BLaER1 treated with 17β-estradiol and CSF1 and Interleukin-3, amounts not matched to agents 10 nM and 100 nM (cell line): Measurements from ENCODE around the gene MICAL2.
A peak's percentile ranks its signal among the peaks of the same experiment; 100 is the strongest.

Experiments
- H3K27ac ChIP-seq, 11 experiments: shearing (Covaris generic); formaldehyde crosslinking; 2 replicates each; pipeline ENCODE4 v1.8.1; 2022
- H3K27me3 ChIP-seq, 11 experiments: shearing (Covaris generic); formaldehyde crosslinking; 2 replicates each; pipeline ENCODE4 v1.8.1; 2022
- H3K36me3 ChIP-seq, 11 experiments: shearing (Covaris generic); formaldehyde crosslinking; 2 replicates each; pipeline ENCODE4 v1.8.1; 2022
- H3K4me1 ChIP-seq, 10 experiments: shearing (Covaris generic); formaldehyde crosslinking; 2 replicates each; pipeline ENCODE4 v1.8.1; 2022
- H3K4me2 ChIP-seq, 11 experiments: shearing (Covaris generic); formaldehyde crosslinking; 2 replicates each; pipeline ENCODE4 v1.8.1; 2022
- H3K4me3 ChIP-seq, 10 experiments: shearing (Covaris generic); formaldehyde crosslinking; 2 replicates each; pipeline ENCODE4 v1.8.1; 2022
- H3K9ac ChIP-seq, 11 experiments: shearing (Covaris generic); formaldehyde crosslinking; 2 replicates each; pipeline ENCODE4 v1.8.1; 2022
- H3K9me3 ChIP-seq, 11 experiments: shearing (Covaris generic); formaldehyde crosslinking; replicated peaks in 1 of 11; 2 replicates each; pipeline ENCODE4 v1.8.1; 2022
- H4K20me1 ChIP-seq, 11 experiments: shearing (Covaris generic); formaldehyde crosslinking; 2 replicates each; pipeline ENCODE4 v1.8.1; 2022
- Cebpa-rat ChIP-seq, 11 experiments: shearing (Covaris generic); IDR thresholded peaks; 2 replicates each; pipeline ENCODE4 v1.8.1; 2022

MICAL2 gene

DNA sequence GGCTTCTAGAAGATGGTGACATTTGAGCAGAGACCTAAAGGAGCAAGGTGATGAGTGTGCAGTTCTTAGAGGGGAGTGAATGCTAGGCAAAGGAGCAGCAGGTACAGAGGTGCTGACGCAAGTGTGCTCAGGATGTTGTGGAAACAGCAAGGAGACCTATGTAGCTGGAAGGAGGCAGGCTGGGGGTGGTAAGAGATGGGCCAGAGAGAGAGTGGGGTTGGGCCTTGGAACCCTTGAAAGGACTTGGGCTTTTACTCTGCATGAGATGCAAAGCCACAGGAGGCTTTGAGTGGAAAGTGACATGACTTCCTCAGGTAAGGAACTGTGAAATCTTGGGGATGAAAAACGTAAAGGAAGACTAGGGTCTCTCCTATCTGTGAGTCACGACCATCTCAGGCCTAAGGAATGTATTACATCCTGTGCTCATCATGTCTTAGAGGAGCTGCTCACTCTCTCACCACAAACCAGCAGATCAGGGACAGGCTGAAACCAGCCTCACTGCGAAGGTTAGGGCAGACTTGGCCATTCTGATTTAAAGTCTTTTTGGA lies 65.4 kb downstream of the MICAL2 start:
- Histone ChIP-seq H3K9me3 (peaks cover 0 to 6% (median 3%) of the 10 kb centered on the region in 11 experiments; a peak in 5 of 22 replicates), H3K4me3 (no peak overlapping the region), H3K9ac (no peak overlapping the region; a peak in 1 of 22 replicates), H3K27ac (peak overlapping the region in 8 of 11 experiments; percentile 28 to 75 (median 58); a peak in 12 of 22 replicates), H3K4me2 (peak overlapping the region in 5 of 11 experiments; percentile 55 to 73 (median 65); a peak in 11 of 22 replicates), H4K20me1 (no peaks in the 10 kb centered on the region), H3K4me1 (peaks cover 0 to 47% (median 29%) of the 10 kb centered on the region in 10 experiments; a peak in 15 of 20 replicates), H3K36me3 (no peaks in the 10 kb centered on the region; a peak in 1 of 22 replicates), H3K27me3 (no peaks in the 10 kb centered on the region)
- TF ChIP-seq Cebpa-rat (IDR thresholded peaks at IDR 0.05) = no peak

DNA sequence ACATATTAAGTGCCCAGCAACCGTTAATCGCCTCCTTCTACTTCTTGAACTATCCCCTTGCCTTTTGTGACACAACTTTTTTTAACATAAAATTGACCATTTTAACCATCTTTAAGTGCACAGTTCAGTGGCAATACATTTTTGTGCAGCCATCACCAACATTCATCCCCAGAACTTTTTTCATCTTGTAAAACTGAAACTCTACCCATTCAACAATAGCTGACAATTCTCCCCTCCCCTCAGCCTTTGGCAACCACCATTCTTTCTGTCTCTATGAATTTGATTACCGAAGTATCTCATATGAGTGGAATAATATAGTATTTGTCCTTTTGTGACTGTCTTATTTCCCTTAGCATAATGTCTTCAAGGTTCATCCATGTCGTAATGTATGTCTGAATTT lies 66.0 kb downstream of the MICAL2 start:
- peak overlapping the region in 2 of 11 experiments; percentile 61 to 73; a peak in 3 of 22 replicates for H3K4me2 ChIP-seq

DNA sequence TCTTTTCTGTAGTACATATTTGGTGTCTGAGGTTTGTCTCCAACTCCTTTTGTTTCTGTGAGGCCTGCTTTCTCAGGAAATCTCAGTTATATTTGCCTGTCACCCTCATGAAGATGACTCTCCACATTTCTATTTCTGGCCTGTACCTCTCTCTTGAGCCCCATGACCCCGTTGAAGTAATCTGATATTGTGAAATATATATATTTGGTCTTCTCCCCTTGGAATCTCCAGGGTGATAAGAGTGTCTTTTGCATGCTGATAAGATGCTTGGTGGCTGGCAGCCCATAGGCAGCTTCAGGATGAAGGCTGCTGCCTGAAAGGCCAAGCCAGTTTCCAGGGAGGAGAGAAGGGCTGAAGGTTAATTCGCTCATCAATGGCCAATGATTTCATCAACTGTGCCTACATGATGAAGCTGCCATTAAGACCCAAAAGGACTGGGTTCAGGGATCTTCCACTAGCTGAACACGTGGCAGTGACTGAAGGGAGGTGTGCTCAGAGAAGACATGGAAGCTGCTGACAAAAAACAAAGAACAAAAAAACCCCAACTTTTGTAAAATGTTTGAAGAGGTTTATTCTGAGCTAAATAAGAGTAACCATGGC lies 67.4 kb downstream of the MICAL2 start:
- H3K36me3 ChIP-seq = no peaks in the 10 kb centered on the region
- peak overlapping the region in 2 of 11 experiments; percentile 3 to 40; a peak in 1 of 22 replicates for H3K4me2 ChIP-seq
- H4K20me1 ChIP-seq = no peaks in the 10 kb centered on the region
- no peak overlapping the region for H3K27ac ChIP-seq
- H3K4me1 ChIP-seq = peaks cover 0 to 45% (median 29%) of the 10 kb centered on the region in 10 experiments; a peak in 16 of 20 replicates
- no peaks in the 10 kb centered on the region for H3K9me3 ChIP-seq
- H3K9ac ChIP-seq = no peak overlapping the region
- no peak overlapping the region for H3K4me3 ChIP-seq
- TF ChIP-seq Cebpa-rat (IDR thresholded peaks at IDR 0.05) = peak in 2 of 11 experiments; percentile 15 to 50; a peak in 1 of 22 replicates
- H3K27me3 ChIP-seq = no peaks in the 10 kb centered on the region

More for the DNA sequence above, 66.0 kb downstream of the MICAL2 start:
- H3K9me3 ChIP-seq = peaks cover 0 to 6% (median 3%) of the 10 kb centered on the region in 11 experiments; a peak in 5 of 22 replicates
- no peak overlapping the region for H3K9ac ChIP-seq
- H3K27ac ChIP-seq = peak overlapping the region in 1 of 11 experiments; percentile 73; a peak in 1 of 22 replicates
- H3K36me3 ChIP-seq = no peaks in the 10 kb centered on the region; a peak in 1 of 22 replicates
- no peak overlapping the region for H3K4me3 ChIP-seq
- no peak for TF ChIP-seq Cebpa-rat (IDR thresholded peaks at IDR 0.05)
- H3K27me3 ChIP-seq = no peaks in the 10 kb centered on the region
- H4K20me1 ChIP-seq = no peaks in the 10 kb centered on the region
- peaks cover 0 to 40% (median 24%) of the 10 kb centered on the region in 10 experiments; a peak in 15 of 20 replicates for H3K4me1 ChIP-seq

DNA sequence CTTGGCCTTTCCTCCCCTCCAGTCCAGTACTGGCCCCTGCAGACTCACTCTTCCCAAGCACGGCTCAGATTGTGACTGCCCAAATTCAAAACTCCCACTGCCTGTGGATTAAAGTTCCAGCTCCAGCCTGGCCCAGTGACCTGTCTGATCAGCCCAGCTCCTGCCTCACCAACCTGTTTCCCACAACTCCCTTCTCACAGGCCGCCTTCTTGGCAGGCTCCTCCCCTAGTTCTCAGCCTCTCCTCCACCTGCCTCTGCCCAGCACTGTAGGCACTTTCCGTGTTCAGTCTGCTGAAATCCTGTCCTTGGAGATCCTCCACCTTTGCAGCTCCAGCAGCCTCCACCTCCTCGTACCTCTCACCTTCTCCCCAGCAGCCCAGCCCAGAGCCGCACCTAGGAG lies 68.6 kb downstream of the MICAL2 start:
- peaks cover 0 to 5% (median 0%) of the 10 kb centered on the region in 11 experiments; a peak in 1 of 22 replicates for H4K20me1 ChIP-seq
- no peak overlapping the region for H3K4me3 ChIP-seq
- H3K27ac ChIP-seq = no peak overlapping the region
- no peaks in the 10 kb centered on the region for H3K9me3 ChIP-seq
- peaks cover 0 to 42% (median 33%) of the 10 kb centered on the region in 10 experiments; a peak in 17 of 20 replicates for H3K4me1 ChIP-seq
- H3K27me3 ChIP-seq = no peaks in the 10 kb centered on the region
- TF ChIP-seq Cebpa-rat (IDR thresholded peaks at IDR 0.05) = no peak
- no peak overlapping the region for H3K9ac ChIP-seq
- H3K36me3 ChIP-seq = no peaks in the 10 kb centered on the region
- H3K4me2 ChIP-seq = no peak overlapping the region

DNA sequence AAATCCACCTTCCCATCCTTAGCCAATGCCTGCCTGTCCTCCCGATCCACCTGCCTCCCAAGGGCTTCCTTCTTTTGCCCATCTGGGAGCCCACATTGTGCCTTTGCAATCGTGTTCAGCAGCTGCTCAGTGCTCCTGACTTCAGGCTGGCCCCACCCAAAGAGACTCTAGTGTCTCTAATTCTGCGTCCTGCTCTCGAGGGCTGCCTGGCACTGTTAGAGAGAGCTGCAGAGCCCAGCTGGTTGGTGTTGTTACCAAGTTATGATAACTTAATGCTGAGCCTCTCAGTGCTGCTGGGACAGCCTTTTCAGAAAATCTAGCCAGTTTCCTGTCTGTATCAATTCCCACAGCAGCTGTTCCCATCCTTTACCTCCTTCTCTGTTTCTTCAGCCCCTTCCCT lies 69.1 kb downstream of the MICAL2 start:
- no peak for TF ChIP-seq Cebpa-rat (IDR thresholded peaks at IDR 0.05)
- no peak overlapping the region for H3K27ac ChIP-seq
- H3K9ac ChIP-seq = no peak overlapping the region
- H3K36me3 ChIP-seq = no peaks in the 10 kb centered on the region
- peaks cover 0 to 5% (median 0%) of the 10 kb centered on the region in 11 experiments; a peak in 1 of 22 replicates for H4K20me1 ChIP-seq
- H3K4me1 ChIP-seq = peaks cover 0 to 38% (median 30%) of the 10 kb centered on the region in 10 experiments; a peak in 17 of 20 replicates
- H3K4me3 ChIP-seq = no peak overlapping the region
- H3K9me3 ChIP-seq = no peaks in the 10 kb centered on the region
- no peaks in the 10 kb centered on the region for H3K27me3 ChIP-seq
- H3K4me2 ChIP-seq = no peak overlapping the region

DNA sequence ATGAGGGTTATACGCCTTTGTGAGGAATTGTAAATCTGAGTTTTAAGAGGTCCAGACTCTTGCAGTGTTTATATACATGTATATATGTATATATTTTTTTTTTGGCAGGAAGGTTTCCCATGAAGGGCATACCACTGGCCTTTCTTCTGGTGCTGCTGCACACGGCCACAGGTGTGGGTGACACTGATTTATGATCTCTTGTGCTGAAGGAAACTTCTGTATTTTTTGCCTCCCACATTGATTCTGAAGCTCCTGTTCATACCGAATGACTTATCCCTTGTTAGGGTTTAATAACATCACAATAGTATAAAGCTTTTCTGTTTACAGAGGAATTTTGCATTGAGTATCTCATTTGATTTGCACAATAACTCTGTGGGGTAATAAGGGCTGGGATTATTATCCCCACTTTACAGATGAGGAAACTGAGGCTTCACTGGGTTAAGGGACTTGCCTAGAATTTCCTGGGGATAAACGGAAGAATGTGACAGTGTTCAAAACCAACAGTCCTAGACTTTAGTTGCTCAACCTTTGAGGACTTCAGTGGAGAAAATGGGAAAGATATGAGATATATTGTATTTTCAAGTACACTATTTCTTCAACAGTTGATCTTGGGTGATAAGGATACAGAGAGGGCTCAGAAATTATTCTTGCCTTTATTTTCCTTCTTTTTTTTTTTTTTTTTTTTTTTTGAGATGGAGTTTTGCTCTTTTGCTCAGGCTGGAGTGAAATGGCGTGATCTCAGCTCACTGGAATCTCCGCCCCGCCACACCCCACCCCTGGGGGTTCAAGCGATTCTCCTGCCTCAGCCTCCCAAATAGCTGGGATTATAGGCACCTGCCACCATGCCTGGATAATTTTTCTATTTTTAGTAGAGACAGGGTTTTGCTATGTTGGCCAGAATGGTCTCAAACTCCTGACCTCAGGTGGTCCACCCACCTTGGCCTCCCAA lies 70.1 kb downstream of the MICAL2 start:
- H3K27ac ChIP-seq = no peak overlapping the region
- no peak for TF ChIP-seq Cebpa-rat (IDR thresholded peaks at IDR 0.05)
- peaks cover 0 to 29% (median 20%) of the 10 kb centered on the region in 10 experiments; a peak in 16 of 20 replicates for H3K4me1 ChIP-seq

DNA sequence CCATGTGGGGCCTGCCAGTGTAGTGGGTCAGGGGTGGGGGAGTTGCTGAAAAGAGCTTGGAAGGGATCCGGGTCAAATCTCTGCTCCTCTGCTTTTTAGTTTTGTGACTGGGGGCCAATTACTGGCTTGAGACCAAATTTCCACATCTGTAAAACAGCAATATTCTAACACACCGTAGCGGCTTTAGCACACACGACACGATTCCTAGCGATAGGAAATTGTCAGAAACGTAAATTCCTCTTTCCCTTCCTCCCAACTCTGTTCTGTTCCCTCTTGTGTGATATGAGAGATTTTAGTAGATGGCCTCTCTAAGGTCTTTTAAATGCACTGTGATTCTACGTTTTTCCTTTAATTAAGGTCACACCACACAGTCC lies 71.9 kb downstream of the MICAL2 start:
- Histone ChIP-seq H3K9ac (no peak overlapping the region), H3K4me2 (peak overlapping the region in 7 of 11 experiments; percentile 11 to 67 (median 55); a peak in 12 of 22 replicates), H3K4me3 (no peak overlapping the region), H3K36me3 (no peaks in the 10 kb centered on the region), H4K20me1 (peaks cover 0 to 5% (median 0%) of the 10 kb centered on the region in 11 experiments; a peak in 1 of 22 replicates), H3K27ac (no peak overlapping the region), H3K9me3 (no peaks in the 10 kb centered on the region), H3K4me1 (peaks cover 3 to 33% (median 22%) of the 10 kb centered on the region in 10 experiments; a peak in 15 of 20 replicates), H3K27me3 (no peaks in the 10 kb centered on the region)
- no peak for TF ChIP-seq Cebpa-rat (IDR thresholded peaks at IDR 0.05)

More for the DNA sequence above, 70.1 kb downstream of the MICAL2 start:
- H3K4me3 ChIP-seq = no peak overlapping the region
- no peak overlapping the region for H3K4me2 ChIP-seq
- no peak overlapping the region for H3K9ac ChIP-seq
- no peaks in the 10 kb centered on the region for H3K9me3 ChIP-seq
- no peaks in the 10 kb centered on the region for H3K27me3 ChIP-seq
- no peaks in the 10 kb centered on the region for H3K36me3 ChIP-seq
- H4K20me1 ChIP-seq = peaks cover 0 to 5% (median 0%) of the 10 kb centered on the region in 11 experiments; a peak in 1 of 22 replicates

DNA sequence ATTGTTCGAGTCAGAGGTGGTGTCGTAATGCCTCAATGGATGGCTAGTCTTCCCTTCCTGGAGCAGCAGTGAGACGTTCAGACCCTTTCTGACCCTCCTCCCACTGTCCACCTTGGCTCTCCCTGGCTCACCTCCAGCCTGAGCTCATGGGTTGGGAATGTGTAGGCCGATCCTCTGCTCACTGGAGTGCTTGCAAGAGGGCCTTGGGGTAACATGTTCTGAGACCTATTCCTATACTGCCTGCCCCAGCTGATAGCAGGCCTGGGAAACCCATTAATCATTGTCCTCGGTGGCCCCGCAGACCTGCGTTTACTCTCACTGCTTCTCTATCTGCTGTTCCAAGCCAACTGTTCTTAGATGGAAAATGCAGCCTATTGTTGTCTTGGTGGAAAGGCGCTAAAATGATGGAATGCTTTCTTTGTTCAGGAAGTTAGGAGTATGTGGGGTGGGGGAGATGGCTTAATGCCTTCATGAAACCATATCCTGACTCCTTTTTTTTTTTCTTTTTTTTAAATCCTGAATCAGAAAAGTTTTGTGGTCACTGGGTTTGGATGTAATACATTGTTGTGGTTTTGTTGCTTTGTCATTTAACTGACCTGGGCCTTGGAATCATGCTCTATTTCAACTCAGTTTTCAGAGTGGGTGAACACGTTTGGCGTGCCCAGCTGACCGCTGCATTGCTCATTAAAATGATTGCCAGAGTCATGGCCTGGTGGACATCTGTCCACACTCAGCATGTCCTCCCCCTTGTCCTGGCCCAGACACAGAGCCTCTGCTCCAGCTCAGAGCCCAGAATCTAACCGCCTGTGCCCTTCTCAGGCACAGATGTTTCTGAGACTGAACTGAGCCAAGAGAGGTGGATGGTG lies 72.5 kb downstream of the MICAL2 start:
- no peak for TF ChIP-seq Cebpa-rat (IDR thresholded peaks at IDR 0.05)

More for the DNA sequence above, 72.5 kb downstream of the MICAL2 start:
- no peaks in the 10 kb centered on the region for H3K27me3 ChIP-seq
- H4K20me1 ChIP-seq = peaks cover 0 to 5% (median 0%) of the 10 kb centered on the region in 11 experiments; a peak in 1 of 22 replicates
- H3K4me1 ChIP-seq = peaks cover 6 to 37% (median 23%) of the 10 kb centered on the region in 10 experiments; a peak in 15 of 20 replicates
- peak overlapping the region in 9 of 11 experiments; percentile 9 to 67 (median 47); a peak in 15 of 22 replicates for H3K4me2 ChIP-seq
- no peak overlapping the region for H3K9ac ChIP-seq
- H3K9me3 ChIP-seq = no peaks in the 10 kb centered on the region
- no peak overlapping the region for H3K4me3 ChIP-seq
- no peak overlapping the region for H3K27ac ChIP-seq
- no peaks in the 10 kb centered on the region for H3K36me3 ChIP-seq
